NOMO-1 treated with DMSO at 0.1 percent for 48 hours (cell line): ENCODE results near the gene AGRN.
A peak's percentile ranks its signal among the peaks of the same experiment; 100 is the strongest.

ENCODE experiments used
- DNase-seq: peaks from one replicate; lab custom pipeline; 2025; ENCODE audit not compliant: unreplicated experiment; lab: John Stamatoyannopoulos, UW

AGRN gene

GRCh38 chr1:1079408-1080121 lies 59.6 kb downstream of the AGRN start:
- DNase-seq, result no peak

GRCh38 chr1:1080122-1080757 lies 60.3 kb downstream of the AGRN start:
- peak; percentile 21 for DNase-seq

- DNase-seq, result no peak
These were observed 61.0 kb downstream of the AGRN start for GRCh38 chr1:1080951-1081310.

- no peak for DNase-seq
These were observed 61.7 kb downstream of the AGRN start for GRCh38 chr1:1081311-1082238.

GRCh38 chr1:1082239-1082775 lies 62.4 kb downstream of the AGRN start:
- no peak for DNase-seq

GRCh38 chr1:1082776-1083415 lies 63.0 kb downstream of the AGRN start:
- DNase-seq, result no peak

GRCh38 chr1:1083416-1084371 lies 63.8 kb downstream of the AGRN start:
- DNase-seq, result no peak

GRCh38 chr1:1084372-1085170 lies 64.7 kb downstream of the AGRN start:
- no peak for DNase-seq

- DNase-seq, result no peak
These were observed 65.4 kb downstream of the AGRN start for GRCh38 chr1:1085171-1085841.

GRCh38 chr1:1085911-1086841 lies 66.3 kb downstream of the AGRN start:
- DNase-seq, result no peak

GRCh38 chr1:1086911-1087341 lies 67.0 kb downstream of the AGRN start:
- no peak for DNase-seq

- no peak for DNase-seq
These were observed 67.6 kb downstream of the AGRN start for GRCh38 chr1:1087351-1088028.

- no peak for DNase-seq
These were observed 68.3 kb downstream of the AGRN start for GRCh38 chr1:1088029-1088800.

GRCh38 chr1:1088801-1089680 lies 69.1 kb downstream of the AGRN start:
- no peak for DNase-seq
